Measurements from ENCODE around the gene PCDH1.
"Not testable (repeated sequence)": the region's sequence is repeated elsewhere in the genome, so short reads cannot be mapped to it uniquely, and the experiment has no call there.

PCDH1 gene

GRCh38 chr5:141878186-141878710 lies at the start of gene PCDH1:
Gene PCDH1, minus strand, starts transcription at chr5:141878410. Its CDS starts 148 bp downstream, at chr5:141878262.
- DNase-seq: no peak

- DNase-seq: no peak
These were observed 48.2 kb upstream of the PCDH1 start for GRCh38 chr5:141926434-141926833.

DNA sequence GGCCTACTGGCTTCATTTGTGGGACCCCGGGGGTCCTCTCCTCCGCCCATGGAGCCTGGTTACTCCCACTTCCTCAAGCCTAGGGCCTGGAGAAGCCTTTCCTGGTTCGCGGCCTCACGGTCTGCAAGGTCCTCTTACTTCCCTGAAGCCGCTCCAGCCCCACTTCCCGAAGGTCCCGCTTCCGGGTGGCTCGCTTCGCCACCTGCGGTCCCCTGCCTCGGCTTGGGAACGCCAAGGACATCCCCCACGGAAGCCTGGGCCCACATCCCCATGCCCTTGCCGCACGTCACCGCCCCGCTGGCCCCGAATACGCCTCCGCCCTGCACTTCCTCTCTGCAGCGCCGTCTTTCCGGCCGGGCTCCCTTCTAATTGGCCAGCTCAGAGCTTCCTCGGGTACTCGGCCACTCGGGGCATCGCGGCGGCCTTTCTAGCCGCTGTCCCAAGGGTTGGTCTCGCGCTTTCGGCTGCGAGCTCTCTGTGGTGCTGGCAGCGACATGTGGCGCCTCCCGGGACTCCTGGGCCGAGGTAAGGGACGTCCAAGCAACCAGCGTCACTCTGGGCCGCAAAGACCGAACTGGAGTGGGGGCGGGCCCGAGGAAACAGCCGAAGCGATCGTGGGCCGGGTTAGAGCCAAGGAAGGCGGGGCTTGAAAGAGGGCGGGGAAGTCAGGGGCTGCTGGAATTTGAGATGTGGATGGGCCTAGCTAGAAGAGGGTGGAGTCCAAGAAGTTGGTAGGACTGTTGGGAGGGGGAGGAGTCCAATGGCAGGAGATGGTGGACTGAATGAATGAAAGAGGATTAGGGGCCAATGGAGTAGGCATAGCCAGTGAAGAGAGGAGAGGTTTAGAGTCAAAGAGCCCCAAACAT lies 45.5 kb upstream of the PCDH1 start, which contains the start of gene DELE1:
TSS of gene DELE1 (plus strand) at position 424 of the 866 bp plus-strand sequence. CDS start at position 495, 71 bp downstream.
- DNase-seq: peak; percentile 59

GRCh38 chr5:141922827-141923447 lies 44.7 kb upstream of the PCDH1 start:
- not testable (repeated sequence) for DNase-seq

GRCh38 chr5:141920771-141921170 lies 42.6 kb upstream of the PCDH1 start:
- no peak for DNase-seq

- DNase-seq: no peak
These were observed 41.3 kb upstream of the PCDH1 start for GRCh38 chr5:141919218-141920119.

DNA sequence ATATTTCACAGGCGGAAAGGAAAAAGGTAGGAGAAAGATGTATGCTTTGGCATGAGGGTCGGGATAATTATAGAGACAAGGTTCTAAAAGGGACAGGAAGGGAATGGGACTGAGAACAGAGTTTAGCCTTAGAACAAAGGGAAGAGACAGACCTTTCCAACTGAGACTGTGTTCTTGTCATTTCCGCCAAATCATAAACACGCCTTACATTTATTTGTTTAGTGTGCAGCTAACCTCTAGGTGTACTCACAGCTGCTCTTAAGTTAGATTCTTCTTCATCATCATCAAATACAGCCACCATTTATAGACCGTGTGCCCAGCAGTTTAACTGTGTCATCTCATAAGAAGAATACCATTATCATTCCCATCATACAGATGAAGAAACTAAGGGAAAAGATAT lies 39.5 kb upstream of the PCDH1 start:
- no peak for DNase-seq

- DNase-seq: no peak
These were observed 38.3 kb upstream of the PCDH1 start for GRCh38 chr5:141916522-141916921.

- no peak for DNase-seq
These were observed 37.7 kb upstream of the PCDH1 start for GRCh38 chr5:141915881-141916336.

DNA sequence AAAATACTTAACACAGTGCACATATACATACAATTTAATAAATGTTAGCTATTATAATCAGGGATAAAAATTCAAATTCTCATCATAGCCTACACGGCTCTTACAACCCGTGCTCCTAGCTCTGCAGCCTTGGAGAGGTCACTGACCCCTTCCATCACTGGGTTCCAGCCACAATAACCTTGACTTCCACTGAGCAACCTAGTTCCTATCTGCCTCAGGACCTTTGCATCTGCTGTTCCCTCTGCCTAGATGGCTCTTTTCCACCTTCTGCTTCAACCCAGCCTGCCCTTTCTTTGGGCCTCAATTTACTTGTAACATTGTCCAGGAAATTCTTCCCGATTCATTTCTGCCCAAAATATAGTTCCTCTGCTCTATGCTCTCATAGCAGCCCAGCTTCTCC lies 36.6 kb upstream of the PCDH1 start:
- no peak for DNase-seq

- DNase-seq: no peak
These were observed 36.1 kb upstream of the PCDH1 start for GRCh38 chr5:141914199-141914743.

DNA sequence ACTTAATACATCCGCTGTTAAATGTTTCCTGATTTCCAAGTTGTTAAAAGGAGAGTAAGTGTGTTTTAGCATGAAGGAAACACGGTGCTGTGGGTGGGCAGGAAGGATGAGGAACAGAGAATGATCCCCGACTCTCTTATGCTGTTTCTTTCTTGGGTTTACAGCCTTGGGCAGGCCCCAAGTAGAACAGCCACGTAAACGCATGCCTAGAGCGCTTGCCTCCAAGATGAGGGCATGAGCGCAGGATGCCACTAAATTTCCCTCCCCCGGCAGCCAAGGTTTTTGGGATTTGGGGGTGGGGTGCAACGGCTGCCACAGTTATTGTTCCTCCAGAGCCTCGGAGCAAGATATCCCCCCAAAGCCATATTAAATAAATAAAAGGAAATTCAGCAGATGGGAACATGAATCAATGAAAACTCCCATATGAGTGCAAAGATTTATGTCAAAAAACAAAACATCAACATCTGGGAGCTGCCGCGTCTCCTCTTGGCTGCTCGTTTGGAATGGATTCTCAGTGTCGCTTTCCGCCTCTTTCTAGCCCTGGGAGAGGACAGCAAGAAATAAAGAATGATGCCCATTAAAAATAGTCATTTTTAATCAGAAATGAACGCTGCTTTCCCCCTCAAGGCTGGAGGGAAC lies 35.5 kb upstream of the PCDH1 start:
- no peak for DNase-seq

DNA sequence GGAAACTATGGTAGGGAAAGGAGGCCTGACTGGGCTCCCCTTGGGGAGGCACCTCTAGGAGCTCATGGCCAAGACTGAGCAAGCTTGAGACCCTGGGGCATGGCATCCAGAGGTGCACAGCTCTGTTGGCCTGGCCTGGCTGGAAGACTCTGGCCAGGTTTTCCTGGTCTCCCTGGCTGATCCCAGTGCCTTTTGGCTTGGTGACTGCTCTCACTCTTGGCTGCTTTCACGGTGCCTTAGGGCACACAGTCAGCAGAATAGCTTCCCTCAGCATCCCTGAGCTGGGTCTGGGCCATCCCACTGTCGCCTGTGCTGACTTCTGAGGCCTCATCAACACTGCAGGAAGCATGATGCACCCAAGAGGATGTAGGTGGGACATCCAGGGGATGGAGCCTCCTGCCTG lies 32.1 kb upstream of the PCDH1 start:
- DNase-seq: no peak

DNA sequence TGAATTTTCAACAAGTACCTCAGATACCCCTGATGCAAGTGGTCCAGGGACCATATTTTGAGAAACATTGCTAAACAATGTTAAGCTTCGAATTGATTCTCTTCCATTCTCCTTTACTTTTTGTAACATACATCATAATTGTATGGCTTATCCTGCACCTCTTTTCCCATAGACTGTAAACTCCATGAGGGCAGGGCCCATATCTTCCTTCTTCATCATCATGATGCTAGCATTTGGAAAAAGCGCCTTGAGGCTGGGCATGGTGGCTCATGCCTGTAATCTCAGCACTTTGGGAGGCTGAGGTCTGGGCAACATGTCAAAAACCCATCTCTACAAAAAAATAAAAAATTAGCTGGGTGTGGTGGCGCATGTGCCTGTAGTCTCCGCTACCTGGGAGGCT lies 31.0 kb upstream of the PCDH1 start:
- DNase-seq: no peak

DNA sequence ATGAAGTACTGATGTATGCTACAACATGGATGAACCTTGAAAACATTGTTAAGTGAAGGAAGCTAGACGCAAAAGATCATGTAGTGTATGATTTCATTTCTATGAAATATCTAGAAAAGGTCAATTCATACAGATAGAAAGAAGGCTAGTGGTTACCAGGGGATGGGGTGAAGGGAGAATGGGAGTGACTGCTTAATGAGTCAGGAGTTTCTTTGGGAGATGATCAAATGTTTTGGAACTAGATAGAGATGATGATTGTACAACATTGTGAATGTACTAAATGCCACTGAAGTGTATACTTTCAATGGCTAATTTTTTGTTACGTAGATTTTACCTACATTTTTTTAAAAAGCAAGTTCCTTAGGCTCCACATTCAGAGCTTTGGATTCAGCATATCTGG lies 30.6 kb upstream of the PCDH1 start:
- DNase-seq: no peak

DNA sequence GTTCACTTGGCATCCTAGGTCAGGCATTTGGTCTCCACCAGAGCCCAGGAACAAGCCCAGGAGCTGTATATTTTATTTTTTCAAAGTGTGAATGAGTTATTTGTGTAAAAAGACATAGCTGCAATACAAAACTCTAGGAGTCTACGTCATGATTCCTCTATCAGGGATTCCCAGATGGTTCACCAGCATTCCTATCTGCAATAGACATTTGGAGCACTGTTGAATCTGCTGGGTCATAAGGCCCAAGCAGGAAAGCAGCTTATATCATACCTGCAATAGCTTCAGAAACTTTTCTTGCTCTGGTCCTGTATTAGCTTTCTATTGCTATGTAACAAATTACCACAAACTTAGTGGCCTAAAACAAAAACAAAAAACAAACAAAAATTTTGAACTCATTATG lies 28.8 kb upstream of the PCDH1 start:
- no peak for DNase-seq

DNA sequence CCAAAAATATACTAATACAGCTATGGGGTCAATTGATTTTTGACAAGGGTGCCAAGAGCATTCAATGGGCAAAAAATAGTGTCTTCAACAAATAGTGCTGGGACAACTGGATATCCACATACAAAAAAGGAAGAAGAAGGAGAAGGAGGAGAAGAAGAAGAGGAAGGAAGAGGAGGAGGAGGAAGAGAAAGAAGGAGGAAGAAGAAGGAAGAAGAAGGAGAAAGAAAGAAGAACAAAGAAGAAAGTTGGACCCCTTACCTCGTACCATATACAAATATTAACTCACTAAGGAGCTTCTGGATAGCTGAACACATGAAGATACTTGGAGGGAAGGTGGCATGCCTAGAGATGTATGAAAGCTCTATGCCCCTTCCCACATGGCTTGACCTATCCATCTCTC lies 28.3 kb upstream of the PCDH1 start:
- DNase-seq: no peak

DNA sequence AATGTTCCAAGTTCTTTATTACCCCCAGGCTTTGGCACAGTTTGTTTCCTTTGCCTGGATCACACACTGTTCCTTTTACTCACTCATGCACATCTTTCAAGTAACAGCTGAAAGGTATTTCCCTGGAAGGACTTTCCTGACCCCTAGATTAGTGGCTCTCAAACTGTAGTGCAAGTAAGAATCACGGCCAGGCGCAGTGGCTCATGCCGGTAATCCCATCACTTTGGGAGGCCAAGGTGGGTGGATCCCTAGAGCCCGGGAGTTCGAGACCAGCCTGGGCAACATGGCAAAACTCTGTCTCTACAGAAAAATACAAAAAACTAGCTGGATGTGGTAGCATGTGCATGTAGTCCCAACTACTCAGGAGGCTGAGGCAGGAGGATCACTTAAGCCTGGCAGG lies 26.3 kb upstream of the PCDH1 start:
- no peak for DNase-seq

GRCh38 chr5:141903261-141903660 lies 25.1 kb upstream of the PCDH1 start:
- DNase-seq: no peak

- no peak for DNase-seq
These were observed 24.0 kb upstream of the PCDH1 start for GRCh38 chr5:141902015-141902814.

DNA sequence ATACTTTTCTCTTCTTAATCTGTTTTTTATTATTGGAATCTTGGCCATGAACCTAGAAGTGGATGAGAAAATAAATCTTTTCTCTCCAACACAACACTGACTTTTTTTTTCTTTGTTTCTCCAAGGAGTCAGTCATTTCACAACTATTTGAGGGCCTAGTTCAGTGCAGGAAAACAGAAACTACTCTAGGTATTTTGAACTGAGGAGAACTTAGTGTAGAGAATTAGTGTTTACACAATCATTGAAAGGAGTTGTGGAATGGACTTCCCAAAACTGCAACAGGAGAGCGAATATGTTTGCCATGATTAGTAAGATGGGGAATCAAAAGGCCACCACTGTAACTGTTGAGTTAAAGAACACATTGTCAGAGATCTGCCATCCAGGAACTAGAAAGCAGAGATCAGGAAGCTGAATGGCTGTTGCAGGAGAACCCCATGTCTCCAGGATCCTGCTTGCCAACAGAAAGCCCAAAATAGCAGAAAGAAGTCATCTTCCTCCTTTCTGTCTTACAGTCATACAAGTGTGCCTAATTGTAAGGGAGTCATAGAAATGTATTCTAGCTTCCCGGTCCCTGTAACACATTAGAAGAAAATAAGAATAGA lies 20.3 kb upstream of the PCDH1 start:
- no peak for DNase-seq

Measured in NCI-H1436 treated with DMSO at 0.1 percent for 48 hours (cell line).